SJCRH30 (cell line): ENCODE results near the gene ZNF544. TPM values are rescaled to one million over a fixed set of nuclear protein-coding genes. Genes with fewer than 3 reads are reported as not detected.

Experiments
- DNase-seq, 2 experiments: peaks; one replicate each; pipeline ENCODE4 v3.0.0-alpha.2; 2015 to 2020
- H3K27ac ChIP-seq: fragments of 250-450 bp; sonication (Bioruptor Pico); 2 replicates; pipeline ENCODE4 v1.5.1; 2020; ENCODE audit warnings: mild to moderate bottlenecking, moderate library complexity
- H3K27me3 ChIP-seq: fragments of 250-450 bp; sonication (Bioruptor Pico); 2 replicates; pipeline ENCODE4 v1.5.1; 2020; ENCODE audit warnings: mild to moderate bottlenecking, moderate library complexity
- H3K36me3 ChIP-seq: fragments of 250-450 bp; sonication (Bioruptor Pico); 2 replicates; pipeline ENCODE4 v1.5.1; 2020; ENCODE audit warnings: mild to moderate bottlenecking, moderate library complexity
- H3K4me1 ChIP-seq: fragments of 250-450 bp; sonication (Bioruptor Pico); 2 replicates; pipeline ENCODE4 v1.5.1; 2020; ENCODE audit warnings: mild to moderate bottlenecking, moderate library complexity
- H3K4me3 ChIP-seq: fragments of 250-450 bp; sonication (Bioruptor Pico); 2 replicates; pipeline ENCODE4 v1.5.1; 2020; ENCODE audit warnings: mild to moderate bottlenecking, moderate library complexity
- H3K9me3 ChIP-seq: fragments of 250-450 bp; sonication (Bioruptor Pico); replicated peaks from 2 replicates; pipeline ENCODE4 v1.5.1; 2020; ENCODE audit warnings: mild to moderate bottlenecking, moderate library complexity
- total RNA-seq: library from RNA; depleted of rRNA; stranded (reverse); fragments of >200 nt; shearing (Covaris generic); gene quantifications from 2 replicates; pipeline ENCODE4 v1.2.3, GENCODE V29; 2014

Gene ZNF544
- total RNA-seq, 1 experiment from 2014 or later: 40.5 TPM

DNA sequence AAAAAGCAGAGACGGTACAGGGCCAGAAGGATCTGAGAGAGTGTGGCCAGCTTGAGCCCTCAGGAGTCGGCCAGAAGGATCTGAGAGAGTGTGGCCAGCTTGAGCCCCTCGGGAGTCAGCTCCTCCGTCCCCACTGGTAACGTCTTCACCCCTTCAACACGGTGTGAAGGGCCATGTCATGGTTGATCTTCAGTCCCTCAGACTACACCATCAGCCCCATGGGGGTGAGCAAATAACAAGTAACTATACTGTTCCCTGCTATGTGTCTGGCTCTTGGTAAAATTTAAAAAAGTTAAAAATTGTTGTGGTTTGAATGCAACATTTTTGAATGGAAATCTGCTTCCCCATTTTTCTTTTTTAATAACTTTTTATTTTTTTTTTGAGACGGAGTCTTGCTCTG is 48.5 kb downstream of the ZNF544 start:
- Histone ChIP-seq H3K4me3 (no peak overlapping the region), H3K27me3 (no peaks in the 10 kb centered on the region), H3K27ac (no peak overlapping the region), H3K4me1 (0 out of 2 replicates have a peak, but pooled peaks cover 2% of the 10 kb centered on the region), H3K36me3 (peaks cover 42% of the 10 kb centered on the region), H3K9me3 (peaks cover 25% of the 10 kb centered on the region)
- DNase-seq: no peak

- Histone ChIP-seq H3K36me3 (peaks cover 41% of the 10 kb centered on the region), H3K9me3 (peaks cover 25% of the 10 kb centered on the region), H3K27ac (peak overlapping the region; percentile 90), H3K4me3 (peak overlapping the region; percentile 93), H3K27me3 (no peaks in the 10 kb centered on the region), H3K4me1 (0 out of 2 replicates have a peak, but pooled peaks cover 2% of the 10 kb centered on the region)
- DNase-seq: no peak
These were observed 49.2 kb downstream of the ZNF544 start for GRCh38 chr19:58277748-58278540.

- no peaks in the 10 kb centered on the region for H3K27me3 ChIP-seq
- peak within 1 kb of the TSS; percentile 90 for H3K27ac ChIP-seq
- 0 out of 2 replicates have a peak, but pooled peaks cover 2% of the 10 kb centered on the region for H3K4me1 ChIP-seq
- DNase-seq: peak; percentile 99
- peak within 1 kb of the TSS; percentile 93 for H3K4me3 ChIP-seq
- peaks cover 25% of the 10 kb centered on the region for H3K9me3 ChIP-seq
- H3K36me3 ChIP-seq: peaks cover 47% of the 10 kb centered on the region
These were observed 49.9 kb downstream of the ZNF544 start, which contains the start of gene ZNF8 for GRCh38 chr19:58278541-58279041. Gene ZNF8, plus strand, starts transcription at chr19:58278955. Its CDS starts 127 bp downstream, at chr19:58279082.

GRCh38 chr19:58279042-58279924 is 50.6 kb downstream of the ZNF544 start:
- peaks cover 48% of the 10 kb centered on the region for H3K36me3 ChIP-seq
- 0 out of 2 replicates have a peak, but pooled peaks cover 2% of the 10 kb centered on the region for H3K4me1 ChIP-seq
- H3K4me3 ChIP-seq: peak overlapping the region; percentile 93
- H3K27ac ChIP-seq: peak overlapping the region; percentile 90
- peak; percentile 77 to 78 for DNase-seq
- peaks cover 23% of the 10 kb centered on the region for H3K9me3 ChIP-seq
- no peaks in the 10 kb centered on the region for H3K27me3 ChIP-seq

DNA sequence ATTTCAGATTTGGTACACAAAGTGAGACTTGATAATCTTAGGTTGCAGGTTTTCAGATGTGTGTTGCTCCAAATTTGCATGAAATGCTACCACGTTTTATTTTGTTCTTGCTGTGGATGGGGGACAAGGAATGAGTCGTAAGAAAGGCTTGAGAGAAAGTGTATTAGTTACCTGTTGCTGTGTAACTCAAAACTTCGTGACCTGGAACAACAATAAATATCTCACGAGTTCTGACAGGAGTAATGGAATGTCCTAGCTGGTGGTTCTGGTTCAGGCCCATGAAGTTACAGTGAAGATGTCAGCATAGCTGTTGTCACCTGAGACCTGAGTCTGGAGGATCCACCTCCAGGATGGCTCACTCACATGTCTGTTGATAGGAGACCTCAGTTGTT is 51.2 kb downstream of the ZNF544 start:
- Histone ChIP-seq H3K27me3 (no peaks in the 10 kb centered on the region), H3K36me3 (peaks cover 51% of the 10 kb centered on the region), H3K9me3 (peaks cover 19% of the 10 kb centered on the region), H3K27ac (no peak overlapping the region; the same call in 1 of the 2 replicates), H3K4me3 (peak overlapping the region; percentile 93), H3K4me1 (0 out of 2 replicates have a peak, but pooled peaks cover 2% of the 10 kb centered on the region)
- no peak for DNase-seq

GRCh38 chr19:58284199-58284598 is 55.5 kb downstream of the ZNF544 start:
- DNase-seq: no peak
- H3K4me1 ChIP-seq: 0 out of 2 replicates have a peak, but pooled peaks cover 2% of the 10 kb centered on the region
- peaks cover 88% of the 10 kb centered on the region for H3K36me3 ChIP-seq
- no peak overlapping the region for H3K4me3 ChIP-seq
- H3K27ac ChIP-seq: no peak overlapping the region
- H3K27me3 ChIP-seq: no peaks in the 10 kb centered on the region
- peaks cover 13% of the 10 kb centered on the region for H3K9me3 ChIP-seq

- no peaks in the 10 kb centered on the region for H3K27me3 ChIP-seq
- H3K4me3 ChIP-seq: no peak overlapping the region
- no peaks in the 10 kb centered on the region for H3K4me1 ChIP-seq
- H3K27ac ChIP-seq: no peak overlapping the region
- H3K9me3 ChIP-seq: peaks cover 19% of the 10 kb centered on the region
- H3K36me3 ChIP-seq: peaks cover 94% of the 10 kb centered on the region
- DNase-seq: no peak
These were observed 63.2 kb downstream of the ZNF544 start for GRCh38 chr19:58291943-58292342.

DNA sequence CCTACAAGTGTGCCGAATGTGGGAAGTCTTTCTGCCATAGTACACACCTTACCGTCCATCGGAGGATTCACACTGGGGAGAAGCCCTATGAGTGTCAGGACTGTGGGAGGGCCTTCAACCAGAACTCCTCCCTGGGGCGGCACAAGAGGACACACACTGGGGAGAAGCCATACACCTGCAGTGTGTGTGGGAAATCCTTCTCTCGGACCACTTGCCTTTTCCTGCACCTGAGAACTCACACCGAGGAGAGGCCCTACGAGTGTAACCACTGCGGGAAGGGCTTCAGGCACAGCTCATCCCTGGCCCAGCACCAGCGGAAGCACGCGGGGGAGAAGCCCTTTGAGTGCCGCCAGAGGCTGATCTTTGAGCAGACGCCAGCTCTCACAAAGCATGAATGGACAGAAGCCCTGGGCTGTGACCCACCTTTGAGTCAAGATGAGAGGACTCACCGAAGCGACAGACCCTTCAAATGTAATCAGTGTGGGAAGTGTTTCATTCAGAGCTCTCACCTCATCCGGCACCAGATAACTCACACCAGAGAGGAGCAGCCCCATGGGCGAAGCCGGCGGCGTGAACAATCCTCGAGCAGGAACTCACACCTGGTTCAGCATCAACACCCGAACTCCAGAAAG is 66.1 kb downstream of the ZNF544 start:
- H3K36me3 ChIP-seq: peaks cover 96% of the 10 kb centered on the region
- H3K27me3 ChIP-seq: no peaks in the 10 kb centered on the region
- peaks cover 23% of the 10 kb centered on the region for H3K9me3 ChIP-seq

GRCh38 chr19:58296104-58296503 is 67.4 kb downstream of the ZNF544 start:
- H3K36me3 ChIP-seq: peaks cover 99% of the 10 kb centered on the region
- H3K27ac ChIP-seq: no peak overlapping the region
- H3K9me3 ChIP-seq: peaks cover 23% of the 10 kb centered on the region
- H3K4me3 ChIP-seq: no peak overlapping the region
- no peaks in the 10 kb centered on the region for H3K4me1 ChIP-seq
- H3K27me3 ChIP-seq: no peaks in the 10 kb centered on the region
- no peak for DNase-seq

More for the DNA sequence above, 66.1 kb downstream of the ZNF544 start:
- Histone ChIP-seq H3K4me1 (no peaks in the 10 kb centered on the region), H3K4me3 (no peak overlapping the region), H3K27ac (no peak overlapping the region)
- DNase-seq: no peak

GRCh38 chr19:58300620-58301019 is 71.9 kb downstream of the ZNF544 start:
- peaks cover 4% of the 10 kb centered on the region; the same call in 1 of the 2 replicates for H3K9me3 ChIP-seq
- no peaks in the 10 kb centered on the region for H3K27me3 ChIP-seq
- DNase-seq: no peak
- peaks cover 70% of the 10 kb centered on the region for H3K36me3 ChIP-seq
- H3K27ac ChIP-seq: no peak overlapping the region
- no peaks in the 10 kb centered on the region for H3K4me1 ChIP-seq
- no peak overlapping the region for H3K4me3 ChIP-seq

GRCh38 chr19:58304255-58304654 is 75.5 kb downstream of the ZNF544 start:
- Histone ChIP-seq H3K9me3 (peaks cover 10% of the 10 kb centered on the region), H3K36me3 (peaks cover 65% of the 10 kb centered on the region), H3K4me3 (no peak overlapping the region), H3K27ac (no peak overlapping the region), H3K4me1 (no peaks in the 10 kb centered on the region), H3K27me3 (no peaks in the 10 kb centered on the region)
- no peak for DNase-seq

GRCh38 chr19:58304748-58305064 is 76.0 kb downstream of the ZNF544 start:
- peaks cover 65% of the 10 kb centered on the region for H3K36me3 ChIP-seq
- H3K4me3 ChIP-seq: peak overlapping the region; percentile 80

DNA sequence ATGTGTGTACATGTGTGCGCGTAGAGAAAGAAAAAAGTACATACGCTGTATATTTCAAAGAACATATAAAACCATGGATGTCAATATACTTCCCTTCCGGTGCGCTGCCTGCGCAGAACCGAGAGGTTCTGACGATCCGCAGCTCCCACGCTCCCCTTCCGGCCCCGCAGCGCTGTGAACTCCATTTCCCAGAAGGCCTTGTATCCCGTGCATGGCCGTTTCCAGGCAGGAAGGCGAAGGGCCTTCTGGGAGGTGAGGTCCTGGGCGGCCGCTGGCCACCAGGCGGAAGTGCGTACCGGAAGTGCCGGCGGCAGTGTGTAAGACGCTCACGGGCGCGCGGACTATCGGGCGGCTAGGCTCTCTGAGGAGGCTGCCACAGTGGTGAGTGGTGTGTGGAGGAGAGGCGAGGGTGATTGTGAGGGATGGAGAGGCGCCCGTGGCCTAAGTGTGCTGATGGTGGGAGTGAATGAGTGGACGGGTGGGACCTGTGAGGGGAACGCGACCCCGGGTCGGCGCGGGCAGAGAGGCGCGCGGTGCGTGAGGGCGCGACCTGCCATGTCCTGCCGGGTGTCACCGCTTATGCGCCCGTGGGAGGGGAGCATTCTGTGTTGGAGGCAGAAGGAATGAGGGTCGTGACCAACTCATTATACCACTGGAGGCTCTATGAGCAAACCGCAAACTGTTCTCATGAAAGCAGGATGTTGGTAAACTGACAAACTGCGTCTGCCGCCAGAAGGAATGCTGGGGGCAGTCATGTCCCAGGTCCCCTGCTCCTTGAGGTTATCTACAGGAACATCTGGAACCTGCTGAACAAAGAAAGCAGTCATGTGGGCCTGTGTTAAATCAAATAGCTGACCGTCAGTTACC is 76.6 kb downstream of the ZNF544 start, which contains the start of gene ERVK3-1:
Gene ERVK3-1, plus strand, starts transcription at position 313 of the 867 bp plus-strand sequence. CDS start 6,792 bp downstream, outside the sequence.
- no peaks in the 10 kb centered on the region for H3K27me3 ChIP-seq
- peak within 1 kb of the TSS; percentile 49 for H3K27ac ChIP-seq
- peak within 1 kb of the TSS; percentile 80 for H3K4me3 ChIP-seq
- no peaks in the 10 kb centered on the region for H3K4me1 ChIP-seq
- peaks cover 64% of the 10 kb centered on the region for H3K36me3 ChIP-seq
- H3K9me3 ChIP-seq: peaks cover 10% of the 10 kb centered on the region
- peak; percentile 94 to 96 for DNase-seq

More at GRCh38 chr19:58304748-58305064, 76.0 kb downstream of the ZNF544 start:
- Histone ChIP-seq H3K27me3 (no peaks in the 10 kb centered on the region), H3K9me3 (peaks cover 10% of the 10 kb centered on the region), H3K27ac (no peak overlapping the region), H3K4me1 (no peaks in the 10 kb centered on the region)
- no peak for DNase-seq
